Upper lobe of left lung (tissue), 6 donors: Measurements from ENCODE around the gene SMURF2. TPM values are rescaled to one million over a fixed set of nuclear protein-coding genes. Genes with fewer than 3 reads are reported as not detected.

ENCODE experiments used
- ATAC-seq, 2 donors: fragments of 200-7000 bp; cut with Tn5 transposase; one replicate each; pipeline ENCODE4 v1.9.1; 2022; ENCODE audit warnings: mild to moderate bottlenecking in 2 of 2, moderate library complexity in 2 of 2; ENCODE audit not compliant: low FRiP score in 2 of 2
- DNase-seq, 2 donors: peaks; one replicate each; pipeline ENCODE4 v3.0.0-alpha.2; 2019 to 2020
- H3K27ac ChIP-seq, 4 donors: fragments of 200-600 bp; sonication (generic); one replicate each; pipeline ENCODE4 v1.5.1; 2016 to 2019
- H3K27me3 ChIP-seq, 4 donors: fragments of 200-600 bp; sonication (generic); one replicate each; pipeline ENCODE4 v1.5.1; 2017 to 2019
- H3K36me3 ChIP-seq, 4 donors: fragments of 200-600 bp; sonication (generic); one replicate each; pipeline ENCODE4 v1.5.1; 2016 to 2019
- H3K4me1 ChIP-seq, 4 donors: fragments of 200-600 bp; sonication (generic); one replicate each; pipeline ENCODE4 v1.5.1; 2018 to 2019
- H3K4me3 ChIP-seq, 4 donors: fragments of 200-600 bp; sonication (generic); one replicate each; pipeline ENCODE4 v1.5.1; 2017 to 2019; ENCODE audit warnings: mild to moderate bottlenecking in 2 of 4, moderate library complexity in 1 of 4
- H3K9me3 ChIP-seq, 4 donors: fragments of 200-600 bp; sonication (generic); one replicate each; pipeline ENCODE4 v1.5.1; 2018 to 2019
- EP300 ChIP-seq, 4 donors: sonication (generic); formaldehyde crosslinking; IDR thresholded peaks; one replicate each; pipeline ENCODE4 v1.5.1; 2017; ENCODE audit warnings: antibody characterized with exemption in 4 of 4, control low read depth in 2 of 4
- POLR2A ChIP-seq, 4 donors: fragments of 450-650 bp; IDR thresholded peaks; one replicate each; pipeline ENCODE4 v1.5.1; 2016 to 2017; ENCODE audit warnings: antibody characterized with exemption in 4 of 4, mild to moderate bottlenecking in 2 of 4
- POLR2AphosphoS5 ChIP-seq, 2 donors: sonication (generic); formaldehyde crosslinking; IDR thresholded peaks; one replicate each; pipeline ENCODE4 v1.5.1; 2017; ENCODE audit warnings: antibody characterized with exemption in 2 of 2
- WGBS, 2 donors: methylation state at CpG; one replicate each; pipeline ENCODE4 v1.1.5; 2017 to 2018; 5-methylcytosine and 5-hydroxymethylcytosine counted together
- total RNA-seq, 6 donors: library from RNA; depleted of rRNA in 4 of 6; stranded (reverse); fragments of >200 nt in 4 of 6; gene quantifications; one replicate each; pipeline versions ENCODE4 v1.1.0 to v1.2.1, GENCODE V29; 2016 to 2021
- TF ChIP-seq, protein P1 (sequence below), 6 experiments: fragments of 450-650 bp in 4 of 6; fragments of 200-600 bp in 2 of 6; sonication (generic) in 2 of 6; IDR thresholded peaks; one replicate each; pipeline ENCODE4 v1.5.1; 2016 to 2019; ENCODE audit warnings: antibody characterized with exemption in 6 of 6
- donor health status: DM: no; HTN: no; CAD: no; lungs with moderate emphysema.
- donor health status: DM: no; HTN: yes; CAD: no; lungs with severe emphysema.

The SMURF2 gene
- total RNA-seq, 6 donors from 2014 or later, result 24.1 to 58.2 (median 34.9) TPM

DNA sequence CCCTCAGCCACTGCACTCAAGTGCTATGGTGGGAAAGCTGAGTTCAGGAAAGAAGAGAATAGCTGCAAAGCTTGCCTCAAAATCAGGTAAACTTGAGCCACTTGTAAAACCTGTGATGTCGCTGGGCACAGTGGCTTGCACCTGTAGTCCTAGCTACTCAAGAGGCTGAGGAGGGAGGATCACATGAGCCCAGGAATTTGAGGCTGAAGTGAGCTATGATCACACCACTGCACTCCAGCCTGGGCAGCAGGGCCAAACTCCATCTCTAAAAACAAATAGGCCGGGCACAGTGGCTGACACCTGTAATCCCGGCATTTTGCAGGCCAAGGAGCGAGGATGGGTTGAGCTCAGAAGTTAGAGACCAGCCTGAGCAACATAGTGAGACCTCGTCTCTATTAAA is 26.4 kb upstream of the SMURF2 start:
- DNase-seq, result no peak
- H3K9me3 ChIP-seq, result no peaks in the 10 kb centered on the region
- no peak overlapping the region for H3K27ac ChIP-seq
- TF ChIP-seq, protein P1, sequence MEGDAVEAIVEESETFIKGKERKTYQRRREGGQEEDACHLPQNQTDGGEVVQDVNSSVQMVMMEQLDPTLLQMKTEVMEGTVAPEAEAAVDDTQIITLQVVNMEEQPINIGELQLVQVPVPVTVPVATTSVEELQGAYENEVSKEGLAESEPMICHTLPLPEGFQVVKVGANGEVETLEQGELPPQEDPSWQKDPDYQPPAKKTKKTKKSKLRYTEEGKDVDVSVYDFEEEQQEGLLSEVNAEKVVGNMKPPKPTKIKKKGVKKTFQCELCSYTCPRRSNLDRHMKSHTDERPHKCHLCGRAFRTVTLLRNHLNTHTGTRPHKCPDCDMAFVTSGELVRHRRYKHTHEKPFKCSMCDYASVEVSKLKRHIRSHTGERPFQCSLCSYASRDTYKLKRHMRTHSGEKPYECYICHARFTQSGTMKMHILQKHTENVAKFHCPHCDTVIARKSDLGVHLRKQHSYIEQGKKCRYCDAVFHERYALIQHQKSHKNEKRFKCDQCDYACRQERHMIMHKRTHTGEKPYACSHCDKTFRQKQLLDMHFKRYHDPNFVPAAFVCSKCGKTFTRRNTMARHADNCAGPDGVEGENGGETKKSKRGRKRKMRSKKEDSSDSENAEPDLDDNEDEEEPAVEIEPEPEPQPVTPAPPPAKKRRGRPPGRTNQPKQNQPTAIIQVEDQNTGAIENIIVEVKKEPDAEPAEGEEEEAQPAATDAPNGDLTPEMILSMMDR (IDR thresholded peaks at IDR 0.05), result no peak
- TF ChIP-seq EP300 (IDR thresholded peaks at IDR 0.05) (no peak), POLR2AphosphoS5 (IDR thresholded peaks at IDR 0.05) (no peak), POLR2A (IDR thresholded peaks at IDR 0.05) (no peak)
- ATAC-seq, result no peak
- 96 to 98% methylated on average over 5 of the region's 5 CpGs for WGBS, 2 donors
- H3K36me3 ChIP-seq, result no peaks in the 10 kb centered on the region
- H3K4me3 ChIP-seq, result no peak overlapping the region
- no peaks in the 10 kb centered on the region for H3K27me3 ChIP-seq
- peaks cover 0 to 10% (median 0%) of the 10 kb centered on the region in 4 donors for H3K4me1 ChIP-seq

DNA sequence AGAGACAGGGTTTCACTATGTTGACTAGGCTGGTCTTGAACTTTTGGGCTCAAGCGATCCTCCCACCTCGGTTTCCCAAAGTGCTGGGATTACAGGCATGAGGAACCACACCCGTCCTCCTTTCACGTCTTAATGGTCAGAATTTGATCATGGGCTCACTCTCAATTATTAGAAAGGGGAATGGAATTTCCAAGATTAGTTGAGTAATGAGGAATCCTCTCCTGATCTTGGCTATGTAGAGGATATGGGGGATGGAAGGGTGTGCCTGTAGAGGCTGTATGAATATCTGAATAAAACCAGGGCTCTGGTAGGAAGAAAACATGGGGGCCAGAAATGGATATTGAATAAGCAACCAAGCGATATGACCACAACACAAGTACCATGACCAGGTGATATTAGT is 25.9 kb upstream of the SMURF2 start:
- no peaks in the 10 kb centered on the region for H3K36me3 ChIP-seq
- 94 to 95% methylated on average over 5 of the region's 5 CpGs for WGBS, 2 donors
- no peak for DNase-seq
- no peak overlapping the region for H3K4me3 ChIP-seq
- no peaks in the 10 kb centered on the region for H3K27me3 ChIP-seq
- ATAC-seq, result peak in 1 of 2 donors; percentile 76
- TF ChIP-seq POLR2AphosphoS5 (IDR thresholded peaks at IDR 0.05) (no peak), EP300 (IDR thresholded peaks at IDR 0.05) (no peak), POLR2A (IDR thresholded peaks at IDR 0.05) (no peak)
- TF ChIP-seq, protein P1 (IDR thresholded peaks at IDR 0.05), result no peak
- no peaks in the 10 kb centered on the region for H3K9me3 ChIP-seq
- no peak overlapping the region for H3K27ac ChIP-seq
- H3K4me1 ChIP-seq, result peaks cover 0 to 9% (median 0%) of the 10 kb centered on the region in 4 donors

DNA sequence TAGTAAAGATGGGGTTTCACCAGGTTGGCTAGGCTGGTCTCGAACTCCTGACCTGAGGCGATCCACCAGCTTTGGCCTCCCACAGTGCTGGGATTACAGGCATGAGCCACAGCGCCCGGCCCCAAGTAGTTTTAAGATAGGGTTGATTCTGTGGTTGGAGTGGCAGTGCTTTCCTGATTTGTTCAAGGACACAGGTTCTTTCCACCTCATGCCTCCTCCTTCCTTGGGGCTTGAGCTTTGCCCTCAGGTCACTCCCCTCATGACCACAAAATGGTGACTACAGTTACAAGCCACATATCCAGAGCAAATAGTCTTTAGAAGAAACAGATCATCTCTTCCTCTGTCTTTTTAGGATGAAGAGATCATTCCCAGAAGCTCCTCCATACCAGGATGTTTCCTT is 25.3 kb upstream of the SMURF2 start:
- Histone ChIP-seq H3K27me3 (no peaks in the 10 kb centered on the region), H3K36me3 (no peaks in the 10 kb centered on the region), H3K4me3 (no peak overlapping the region), H3K4me1 (peaks cover 0 to 9% (median 0%) of the 10 kb centered on the region in 4 donors), H3K9me3 (no peaks in the 10 kb centered on the region), H3K27ac (no peak overlapping the region)
- no peak for DNase-seq
- no peak for ATAC-seq
- TF ChIP-seq POLR2AphosphoS5 (IDR thresholded peaks at IDR 0.05), result no peak
- no peak for TF ChIP-seq POLR2A (IDR thresholded peaks at IDR 0.05)
- no peak for TF ChIP-seq EP300 (IDR thresholded peaks at IDR 0.05)
- WGBS, 2 donors, result 95 to 100% methylated on average over 2 to 4 of the region's 4 CpGs

DNA sequence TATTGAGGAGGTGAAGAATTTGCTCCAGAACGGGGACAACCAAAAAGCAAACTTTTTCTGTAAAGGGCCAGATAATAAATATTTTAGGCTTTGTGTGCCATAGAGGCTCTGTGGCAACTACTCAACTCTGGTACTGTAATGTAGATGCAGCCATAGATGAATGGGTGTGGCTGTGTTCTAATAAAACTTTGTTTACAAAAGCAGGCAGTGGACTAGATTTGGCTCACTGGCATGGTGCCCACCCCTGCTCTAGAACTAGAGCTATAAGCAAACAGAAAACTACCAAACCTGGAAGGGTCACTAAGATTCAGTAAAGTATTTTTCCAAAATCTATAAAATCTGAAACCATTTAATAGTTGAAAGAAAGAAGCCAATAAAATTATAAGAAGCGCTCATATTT is 24.6 kb upstream of the SMURF2 start:
- H3K9me3 ChIP-seq, result no peaks in the 10 kb centered on the region
- no peak overlapping the region for H3K27ac ChIP-seq
- no peak for TF ChIP-seq EP300 (IDR thresholded peaks at IDR 0.05)
- no peak for TF ChIP-seq POLR2AphosphoS5 (IDR thresholded peaks at IDR 0.05)
- TF ChIP-seq, protein P1 (IDR thresholded peaks at IDR 0.05), result no peak
- TF ChIP-seq POLR2A (IDR thresholded peaks at IDR 0.05), result no peak
- ATAC-seq (no peak), DNase-seq (no peak)
- H3K27me3 ChIP-seq, result no peaks in the 10 kb centered on the region
- H3K4me1 ChIP-seq, result peaks cover 0 to 9% (median 0%) of the 10 kb centered on the region in 4 donors
- 94 to 96% methylated on average over 2 of the region's 2 CpGs for WGBS, 2 donors
- H3K36me3 ChIP-seq, result no peaks in the 10 kb centered on the region
- H3K4me3 ChIP-seq, result no peak overlapping the region

DNA sequence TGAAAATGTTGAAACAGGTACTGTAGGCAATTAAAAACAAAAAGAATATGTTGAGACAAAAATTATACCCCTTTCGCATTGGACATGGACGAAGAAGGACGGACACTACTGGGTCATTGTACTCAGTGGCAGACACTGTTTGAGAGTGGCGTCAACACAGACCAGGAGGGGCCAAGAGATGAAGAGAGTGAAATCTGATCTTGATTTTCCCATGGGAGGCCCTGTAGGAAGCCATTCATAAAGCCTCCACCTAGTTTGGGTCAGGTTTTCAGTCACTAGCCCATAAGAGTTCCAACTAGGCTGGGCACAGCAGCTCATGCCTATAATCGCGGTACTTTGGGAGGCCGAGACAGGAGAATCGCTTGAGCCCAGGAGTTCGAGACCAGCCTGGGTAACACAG is 23.6 kb upstream of the SMURF2 start:
- H3K27me3 ChIP-seq, result no peaks in the 10 kb centered on the region
- H3K9me3 ChIP-seq, result no peaks in the 10 kb centered on the region
- ATAC-seq (no peak), DNase-seq (no peak)
- 98 to 99% methylated on average over 9 of the region's 9 CpGs for WGBS, 2 donors
- H3K4me3 ChIP-seq, result no peak overlapping the region
- H3K27ac ChIP-seq, result no peak overlapping the region
- H3K4me1 ChIP-seq, result peaks cover 0 to 9% (median 0%) of the 10 kb centered on the region in 4 donors
- no peak for TF ChIP-seq POLR2A (IDR thresholded peaks at IDR 0.05)
- TF ChIP-seq, protein P1 (IDR thresholded peaks at IDR 0.05), result no peak
- no peaks in the 10 kb centered on the region for H3K36me3 ChIP-seq
